Mucosa of descending colon (tissue), 3 donors: ENCODE results near the gene LUC7L2. TPM values are rescaled to one million over a fixed set of nuclear protein-coding genes. Genes with fewer than 3 reads are reported as not detected.

Experiments used
- ATAC-seq: fragments of 200-7000 bp; cut with Tn5 transposase; one replicate; pipeline ENCODE4 v1.9.1; 2020; ENCODE audit warnings: mild to moderate bottlenecking, moderate library complexity
- DNase-seq, 3 donors: peaks; one replicate each; pipeline ENCODE4 v3.0.0-alpha.2; 2020
- H3K36me3 ChIP-seq: fragments of 200-600 bp; one replicate; pipeline ENCODE4 v1.8.0; 2021; ENCODE audit warnings: low read depth, mild to moderate bottlenecking
- H3K4me1 ChIP-seq: fragments of 200-600 bp; one replicate; pipeline ENCODE4 v1.8.0; 2021; ENCODE audit warnings: low read depth, mild to moderate bottlenecking
- H3K4me3 ChIP-seq: fragments of 200-600 bp; one replicate; pipeline ENCODE4 v1.8.0; 2021; ENCODE audit warnings: mild to moderate bottlenecking
- H3K9me3 ChIP-seq: fragments of 200-600 bp; one replicate; pipeline ENCODE4 v1.8.0; 2021; ENCODE audit warnings: mild to moderate bottlenecking
- intact Hi-C, 2 donors: fragments of 100-400 bp; cut with DNase I in 1 of 2; cut with micrococcal nuclease in 1 of 2; formaldehyde crosslinking; loops; one replicate each; pipeline versions ENCODE4 v1.11.0 to v1.11.1; 2022; cut with DNase I, micrococcal nuclease
- total RNA-seq, 3 donors: library from RNA; stranded (reverse); fragmentation: NEBNext Ultra II Directional in 2 of 3; extraction: Animal tissue kit (Norgen Biotek cat#: 25700) in 2 of 3; gene quantifications; one replicate each; pipeline versions ENCODE4 v1.2.1 to v1.2.4, GENCODE V29; 2021 to 2023
- TF ChIP-seq, protein P1 (sequence below): fragments of 200-600 bp; IDR thresholded peaks from one replicate; pipeline ENCODE4 v1.8.0; 2022; ENCODE audit warnings: antibody characterized with exemption, mild to moderate bottlenecking
- donor health status: DM: no; HTN: no; CAD: no; lungs with moderate emphysema.
- donor health status: DM: no; HTN: no; CAD: no.
- donor health status: DM: no; HTN: yes; CAD: no.

LUC7L2 gene
- total RNA-seq, 3 donors from 2014 or later, result 78.4 to 85.2 (median 82.0) TPM

DNA sequence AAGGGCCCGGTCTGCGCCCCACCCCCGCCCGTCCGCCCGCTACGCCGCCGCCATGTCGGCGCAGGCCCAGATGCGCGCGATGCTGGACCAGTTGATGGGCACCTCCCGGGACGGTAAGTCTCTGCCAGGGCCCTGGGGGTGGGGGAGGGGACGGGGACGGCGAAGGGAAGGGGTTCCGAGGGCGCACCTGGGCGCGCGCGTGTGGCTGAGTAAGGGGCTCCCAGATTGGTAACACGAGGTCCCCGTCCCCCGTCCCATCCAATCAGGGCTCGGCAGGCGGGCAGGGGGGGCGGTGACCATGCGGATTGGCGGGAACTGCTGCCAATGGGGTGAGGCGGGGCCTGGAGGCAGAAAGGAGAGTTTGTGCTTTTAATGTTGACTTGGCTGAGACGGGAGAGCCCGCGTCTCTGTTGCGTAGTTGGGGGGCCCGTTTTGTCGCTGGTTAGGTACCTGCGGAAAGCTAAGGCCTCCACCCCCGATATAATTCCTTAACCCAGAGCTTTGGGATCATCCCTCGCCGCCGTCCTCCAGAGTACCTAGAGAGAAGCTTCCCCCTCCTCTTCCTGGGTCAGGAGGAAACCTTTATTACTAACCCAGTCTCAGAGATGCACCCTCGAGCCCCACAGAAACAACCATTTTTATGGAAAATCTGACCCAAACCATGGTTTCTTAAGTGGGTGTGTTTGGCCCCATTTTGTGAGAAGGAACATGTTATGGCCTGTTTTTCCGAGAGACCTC lies 685 bp downstream of the LUC7L2 start:
- Histone ChIP-seq H3K4me1 (peaks cover 13% of the 10 kb centered on the region), H3K4me3 (peak overlapping the region; percentile 98), H3K36me3 (peaks cover 4% of the 10 kb centered on the region), H3K9me3 (no peaks in the 10 kb centered on the region)
- TF ChIP-seq, protein P1, sequence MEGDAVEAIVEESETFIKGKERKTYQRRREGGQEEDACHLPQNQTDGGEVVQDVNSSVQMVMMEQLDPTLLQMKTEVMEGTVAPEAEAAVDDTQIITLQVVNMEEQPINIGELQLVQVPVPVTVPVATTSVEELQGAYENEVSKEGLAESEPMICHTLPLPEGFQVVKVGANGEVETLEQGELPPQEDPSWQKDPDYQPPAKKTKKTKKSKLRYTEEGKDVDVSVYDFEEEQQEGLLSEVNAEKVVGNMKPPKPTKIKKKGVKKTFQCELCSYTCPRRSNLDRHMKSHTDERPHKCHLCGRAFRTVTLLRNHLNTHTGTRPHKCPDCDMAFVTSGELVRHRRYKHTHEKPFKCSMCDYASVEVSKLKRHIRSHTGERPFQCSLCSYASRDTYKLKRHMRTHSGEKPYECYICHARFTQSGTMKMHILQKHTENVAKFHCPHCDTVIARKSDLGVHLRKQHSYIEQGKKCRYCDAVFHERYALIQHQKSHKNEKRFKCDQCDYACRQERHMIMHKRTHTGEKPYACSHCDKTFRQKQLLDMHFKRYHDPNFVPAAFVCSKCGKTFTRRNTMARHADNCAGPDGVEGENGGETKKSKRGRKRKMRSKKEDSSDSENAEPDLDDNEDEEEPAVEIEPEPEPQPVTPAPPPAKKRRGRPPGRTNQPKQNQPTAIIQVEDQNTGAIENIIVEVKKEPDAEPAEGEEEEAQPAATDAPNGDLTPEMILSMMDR, result no peak
- ATAC-seq (peak; percentile 85), DNase-seq (peak; percentile 97 to 98 (median 98))
- intact Hi-C loops, result no loop called here

DNA sequence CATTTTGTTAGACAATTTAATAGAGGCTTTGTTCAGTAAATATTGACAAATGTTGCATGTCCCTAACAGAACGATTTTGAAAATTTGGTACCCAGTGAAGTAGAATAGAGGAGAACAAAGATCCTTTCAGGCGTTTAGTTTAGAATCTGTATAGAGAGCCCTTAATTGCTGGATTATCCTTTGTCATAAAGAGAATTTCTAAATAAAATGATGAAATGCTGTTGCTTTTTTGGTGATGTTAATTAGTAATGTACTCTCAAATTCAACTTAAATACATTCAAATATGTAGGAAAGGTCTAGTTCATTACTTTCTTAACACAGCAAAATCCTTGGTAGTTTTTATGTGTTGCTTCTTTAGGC lies 1.2 kb downstream of the LUC7L2 start:
- H3K4me1 ChIP-seq, result peaks cover 13% of the 10 kb centered on the region
- DNase-seq (no peak), ATAC-seq (no peak)
- peaks cover 4% of the 10 kb centered on the region for H3K36me3 ChIP-seq
- intact Hi-C loops, result no loop called here
- TF ChIP-seq, protein P1, result no peak
- H3K9me3 ChIP-seq, result no peaks in the 10 kb centered on the region
- peak overlapping the region; percentile 98 for H3K4me3 ChIP-seq

DNA sequence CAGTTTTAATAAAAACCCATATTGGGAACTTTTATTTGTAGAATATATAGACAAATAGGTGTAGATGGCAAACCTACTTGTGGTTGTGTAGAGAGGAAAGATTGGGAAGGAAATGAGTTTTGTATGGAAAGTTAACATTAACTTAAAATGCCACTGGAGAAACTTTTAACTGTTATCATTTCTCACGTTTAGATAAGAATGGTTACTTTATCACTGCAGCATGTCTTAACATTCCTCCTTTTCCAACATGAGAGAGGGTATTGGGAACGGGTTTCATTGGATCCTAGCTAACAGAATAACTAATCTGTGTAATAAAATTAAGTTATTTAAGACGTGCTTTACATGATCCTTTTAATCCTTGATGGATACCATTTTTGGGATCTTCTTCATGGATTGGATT lies 1.8 kb downstream of the LUC7L2 start:
- no peak for ATAC-seq
- DNase-seq, result no peak
- Histone ChIP-seq H3K4me1 (peaks cover 13% of the 10 kb centered on the region), H3K9me3 (no peaks in the 10 kb centered on the region), H3K4me3 (no peak overlapping the region), H3K36me3 (peaks cover 4% of the 10 kb centered on the region)
- TF ChIP-seq, protein P1, result no peak
- intact Hi-C loops, result no loop called here

DNA sequence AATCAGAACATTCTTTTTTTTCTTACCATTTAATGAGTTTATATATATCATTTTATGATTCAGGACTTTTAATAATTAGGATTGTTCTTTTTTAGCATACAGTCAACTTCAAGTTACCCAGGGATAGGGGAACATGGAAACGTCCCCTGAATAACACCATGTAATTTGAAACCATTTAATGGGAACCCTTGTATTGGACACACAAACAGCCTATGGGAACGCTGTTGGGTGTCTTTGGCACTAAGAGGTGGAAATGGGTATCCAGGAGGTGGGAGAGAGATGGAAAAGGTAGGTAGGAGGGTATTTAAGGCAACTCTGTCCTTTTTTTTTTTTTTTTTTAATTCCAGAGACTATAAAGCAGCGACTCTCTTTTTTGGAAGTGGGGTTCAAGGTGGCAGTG lies 2.6 kb downstream of the LUC7L2 start:
- peaks cover 13% of the 10 kb centered on the region for H3K4me1 ChIP-seq
- intact Hi-C loops, result no loop called here
- peaks cover 4% of the 10 kb centered on the region for H3K36me3 ChIP-seq
- no peaks in the 10 kb centered on the region for H3K9me3 ChIP-seq
- no peak for DNase-seq
- no peak overlapping the region for H3K4me3 ChIP-seq
- TF ChIP-seq, protein P1, result no peak
- ATAC-seq, result no peak

DNA sequence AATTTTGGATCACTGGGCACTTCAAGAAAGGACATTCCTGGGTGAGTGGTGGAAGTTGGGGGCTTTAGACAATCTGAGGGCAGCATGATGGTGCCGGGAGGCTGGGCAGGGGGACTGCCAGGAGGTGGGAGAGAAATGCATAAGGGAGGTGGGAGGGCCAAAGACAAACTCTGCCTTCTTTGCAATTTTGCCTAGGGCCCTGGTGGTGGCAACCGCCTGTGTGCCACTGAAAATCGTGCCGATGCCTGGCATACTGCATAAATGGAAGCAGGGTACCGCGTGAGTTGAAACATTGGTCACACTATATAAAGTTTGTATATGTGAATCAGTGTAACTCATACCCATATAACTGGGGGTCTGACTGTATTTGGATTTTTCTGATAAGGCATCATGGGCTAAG lies 3.3 kb downstream of the LUC7L2 start:
- peaks cover 13% of the 10 kb centered on the region for H3K4me1 ChIP-seq
- H3K4me3 ChIP-seq, result no peak overlapping the region
- ATAC-seq, result no peak
- TF ChIP-seq, protein P1, result no peak
- H3K9me3 ChIP-seq, result no peaks in the 10 kb centered on the region
- DNase-seq, result no peak
- peaks cover 4% of the 10 kb centered on the region for H3K36me3 ChIP-seq
- intact Hi-C loops, result no loop called here
